Osteoblast (primary cell): ENCODE measurements around the gene KPNA1. TPM values are rescaled to one million over a fixed set of nuclear protein-coding genes. Genes with fewer than 3 reads are reported as not detected.

Experiments used
- DNase-seq: peaks from one replicate; pipeline ENCODE4 v3.0.0; 2011; ENCODE audit warnings: low spot score, mixed read lengths; ENCODE audit not compliant: insufficient read length; ENCODE audit errors: missing footprints
- H2AFZ ChIP-seq: 2 replicates; pipeline ENCODE4 v1.6.0; 2011; ENCODE audit warnings: mild to moderate bottlenecking, low read length
- H3K27ac ChIP-seq: 2 replicates; pipeline ENCODE4 v1.5.1; 2011; ENCODE audit warnings: mild to moderate bottlenecking, low read depth, low read length, moderate library complexity
- H3K27me3 ChIP-seq: 2 replicates; pipeline ENCODE4 v1.6.0; 2012; ENCODE audit warnings: mild to moderate bottlenecking, control low read depth, inconsistent platforms, low read length, moderate library complexity; ENCODE audit not compliant: insufficient read depth
- H3K36me3 ChIP-seq: 2 replicates; pipeline ENCODE4 v1.5.1; 2011; ENCODE audit warnings: mild to moderate bottlenecking, low read length, control low read depth, moderate library complexity; ENCODE audit not compliant: insufficient read depth
- H3K4me1 ChIP-seq: 2 replicates; pipeline ENCODE4 v1.5.1; 2011; ENCODE audit warnings: mild to moderate bottlenecking, low read length, control low read depth, moderate library complexity; ENCODE audit not compliant: insufficient read depth
- H3K4me2 ChIP-seq: 2 replicates; pipeline ENCODE4 v1.6.0; 2011; ENCODE audit warnings: mild to moderate bottlenecking, low read length; ENCODE audit not compliant: insufficient read depth
- H3K4me3 ChIP-seq: fragments of 200-600 bp; sonication (generic); 3 replicates; pipeline ENCODE4 v1.5.1; 2012; ENCODE audit warnings: mild to moderate bottlenecking, low read length, inconsistent platforms; ENCODE audit not compliant: insufficient read depth
- H3K79me2 ChIP-seq: 2 replicates; pipeline ENCODE4 v1.6.0; 2012; ENCODE audit warnings: mild to moderate bottlenecking, low read length, control low read depth, inconsistent platforms; ENCODE audit not compliant: insufficient read depth
- H3K9me3 ChIP-seq: 2 replicates; pipeline ENCODE4 v1.5.1; 2011; ENCODE audit warnings: low read depth, low read length, control low read depth
- H4K20me1 ChIP-seq: 2 replicates; pipeline ENCODE4 v1.6.0; 2012; ENCODE audit warnings: mild to moderate bottlenecking, low read length, control low read depth; ENCODE audit not compliant: insufficient read depth
- CTCF ChIP-seq: IDR thresholded peaks from 2 replicates; pipeline ENCODE4 v1.5.1; 2011; ENCODE audit warnings: mild to moderate bottlenecking, low read depth, low read length, moderate library complexity; ENCODE audit errors: extremely low read depth
- total RNA-seq: library from RNA; depleted of rRNA; stranded (reverse); fragments of >200 nt; gene quantifications from 2 replicates; pipeline ENCODE4 v1.2.3, GENCODE V29; 2012

KPNA1 gene
- total RNA-seq, 1 donor: 48.1 TPM

DNA sequence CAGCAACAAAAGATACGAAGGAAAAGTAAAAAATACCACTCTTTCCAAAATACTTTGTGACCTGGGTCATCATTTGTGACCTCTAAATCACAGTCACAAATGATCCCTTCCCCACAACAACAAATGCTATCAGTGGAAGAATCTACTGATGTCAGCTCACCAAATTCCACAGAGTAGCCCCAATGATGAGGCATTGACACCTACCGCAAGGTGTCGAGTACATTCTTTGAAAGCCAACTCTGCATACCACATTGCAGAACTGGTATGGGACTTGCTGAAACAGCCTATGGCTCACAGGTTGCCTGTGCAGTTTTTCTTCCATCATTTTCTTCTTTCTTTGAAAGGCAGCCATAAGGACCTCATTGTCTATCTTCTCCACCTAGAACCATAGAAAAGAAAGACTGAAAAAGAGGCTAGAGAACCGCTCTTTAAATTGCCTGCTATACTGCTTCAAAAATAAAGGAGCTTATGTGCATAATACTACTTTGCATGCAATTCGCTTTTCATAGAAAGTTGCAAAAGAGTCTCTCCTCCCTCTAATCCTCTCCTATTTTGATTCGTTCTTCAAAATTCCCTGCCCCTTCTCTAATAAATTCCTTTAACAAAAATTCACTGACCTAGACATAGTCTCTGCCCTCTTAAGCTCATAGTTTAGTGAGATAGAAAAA is 21.4 kb upstream of the KPNA1 start:
- Histone ChIP-seq H3K4me1 (peaks cover 12% of the 10 kb centered on the region), H3K4me2 (no peak overlapping the region), H3K4me3 (no peak overlapping the region), H4K20me1 (no peaks in the 10 kb centered on the region), H3K79me2 (no peaks in the 10 kb centered on the region), H3K27ac (no peak overlapping the region), H3K36me3 (peaks cover 32% of the 10 kb centered on the region), H3K27me3 (no peaks in the 10 kb centered on the region), H2AFZ (no peak overlapping the region), H3K9me3 (no peaks in the 10 kb centered on the region)
- TF ChIP-seq CTCF: no peak
- no peak for DNase-seq

DNA sequence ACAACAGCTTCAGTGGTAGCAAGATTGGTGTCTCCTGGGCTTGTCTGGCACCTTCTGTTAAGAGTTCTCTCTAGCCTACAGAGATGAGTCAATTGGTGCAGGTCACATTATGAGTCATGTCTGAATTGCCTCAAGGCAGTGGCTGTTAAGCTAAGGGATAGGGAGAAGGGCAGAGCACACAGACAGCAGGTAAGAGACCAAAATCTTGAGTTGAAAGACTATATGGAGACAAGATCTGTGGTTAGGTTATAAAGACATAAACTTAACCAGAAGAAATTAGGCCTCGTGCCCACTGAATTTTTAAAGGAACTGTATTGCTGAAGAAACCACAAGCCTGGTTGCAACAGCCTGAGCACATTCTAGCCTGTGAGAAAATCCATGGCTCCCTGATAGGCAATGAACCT is 19.2 kb upstream of the KPNA1 start:
- TF ChIP-seq CTCF: no peak
- no peaks in the 10 kb centered on the region for H3K27me3 ChIP-seq
- H3K4me2 ChIP-seq: no peak overlapping the region
- peak; percentile 87 for DNase-seq
- H3K4me3 ChIP-seq: no peak overlapping the region
- H4K20me1 ChIP-seq: no peaks in the 10 kb centered on the region
- H3K36me3 ChIP-seq: peaks cover 25% of the 10 kb centered on the region
- no peaks in the 10 kb centered on the region for H3K79me2 ChIP-seq
- no peaks in the 10 kb centered on the region for H3K9me3 ChIP-seq
- H2AFZ ChIP-seq: no peak overlapping the region
- H3K27ac ChIP-seq: no peak overlapping the region
- H3K4me1 ChIP-seq: peaks cover 12% of the 10 kb centered on the region

- no peak for TF ChIP-seq CTCF
- Histone ChIP-seq H4K20me1 (no peaks in the 10 kb centered on the region), H3K9me3 (no peaks in the 10 kb centered on the region), H3K4me3 (no peak overlapping the region), H3K27ac (no peak overlapping the region), H3K4me2 (no peak overlapping the region), H3K4me1 (peaks cover 12% of the 10 kb centered on the region), H2AFZ (no peak overlapping the region), H3K36me3 (peaks cover 27% of the 10 kb centered on the region), H3K27me3 (no peaks in the 10 kb centered on the region), H3K79me2 (no peaks in the 10 kb centered on the region)
- DNase-seq: no peak
Observed at GRCh38 chr3:122533480-122533879, 18.7 kb upstream of the KPNA1 start.

DNA sequence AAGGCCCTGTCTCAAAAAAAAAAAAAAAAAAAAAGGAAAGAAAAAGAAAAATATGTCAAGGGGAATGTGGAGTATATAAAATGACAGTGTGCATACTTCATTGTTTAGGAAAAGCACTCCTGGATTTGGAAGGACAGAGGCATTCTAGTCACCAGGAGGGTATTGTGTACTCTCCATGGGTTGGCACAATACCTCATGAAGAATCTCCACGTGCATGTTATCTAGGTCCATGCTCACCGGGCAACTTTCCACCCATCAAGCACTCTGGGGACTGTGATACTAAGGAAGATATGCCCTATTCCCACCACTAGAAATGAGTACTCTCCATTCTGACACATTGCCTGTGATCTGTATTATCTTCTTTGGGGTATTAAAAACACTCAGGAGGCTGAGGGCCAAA is 15.4 kb upstream of the KPNA1 start:
- Histone ChIP-seq H4K20me1 (no peaks in the 10 kb centered on the region), H3K9me3 (no peaks in the 10 kb centered on the region), H3K79me2 (no peaks in the 10 kb centered on the region), H3K4me3 (no peak overlapping the region), H3K36me3 (peaks cover 22% of the 10 kb centered on the region), H3K27ac (no peak overlapping the region), H2AFZ (no peak overlapping the region), H3K4me2 (no peak overlapping the region), H3K4me1 (peaks cover 12% of the 10 kb centered on the region), H3K27me3 (no peaks in the 10 kb centered on the region)
- DNase-seq: no peak
- TF ChIP-seq CTCF: no peak
